Skeletal muscle tissue (tissue), 4 donors: Measurements from ENCODE around the gene PTPRCAP. TPM values are rescaled to one million over a fixed set of nuclear protein-coding genes. Genes with fewer than 3 reads are reported as not detected.
"Not testable (repeated sequence)": the region's sequence is repeated elsewhere in the genome, so short reads cannot be mapped to it uniquely, and the experiment has no call there.

ENCODE experiments used
- H3K27ac ChIP-seq: one replicate; pipeline ENCODE4 v1.7.0; 2013; ENCODE audit warnings: mild to moderate bottlenecking, low read depth, low read length, inconsistent platforms
- H3K27me3 ChIP-seq, 3 donors: one replicate each; pipeline ENCODE4 v1.7.0; 2013; ENCODE audit warnings: low read length in 3 of 3; ENCODE audit not compliant: control insufficient read depth in 3 of 3, insufficient read depth in 3 of 3
- H3K36me3 ChIP-seq, 3 donors: one replicate each; pipeline ENCODE4 v1.7.0; 2013; ENCODE audit warnings: low read length in 3 of 3; ENCODE audit not compliant: control insufficient read depth in 3 of 3, insufficient read depth in 3 of 3
- H3K4me1 ChIP-seq, 3 donors: one replicate each; pipeline ENCODE4 v1.7.0; 2013; ENCODE audit warnings: low read length in 3 of 3, mild to moderate bottlenecking in 3 of 3; ENCODE audit not compliant: control insufficient read depth in 3 of 3, insufficient read depth in 3 of 3
- H3K4me3 ChIP-seq, 3 donors: one replicate each; pipeline ENCODE4 v1.7.0; 2013; ENCODE audit warnings: low read length in 3 of 3
- H3K9ac ChIP-seq, 3 donors: one replicate each; pipeline ENCODE4 v1.7.0; 2013; ENCODE audit warnings: low read length in 3 of 3, mild to moderate bottlenecking in 3 of 3, moderate library complexity in 2 of 3, low read depth in 1 of 3
- H3K9me3 ChIP-seq, 3 donors: one replicate each; pipeline ENCODE4 v1.7.0; 2013; ENCODE audit warnings: low read length in 3 of 3; ENCODE audit not compliant: control insufficient read depth in 3 of 3
- total RNA-seq: library from RNA; depleted of rRNA; stranded (reverse); fragments of >200 nt; gene quantifications from one replicate; pipeline ENCODE4 v1.2.3, GENCODE V29; 2014
- donor health status: Osteomylitis.

Gene PTPRCAP
- total RNA-seq, 1 donor from 2014 or later = not detected

- H3K36me3 ChIP-seq, H3K27me3 ChIP-seq, H3K27ac ChIP-seq, H3K9me3 ChIP-seq: not testable (repeated sequence)
- H3K9ac ChIP-seq = peak overlapping the region in 1 of 3 donors; percentile 43
- peaks cover 19 to 28% (median 21%) of the 10 kb centered on the region in 3 donors for H3K4me1 ChIP-seq
- H3K4me3 ChIP-seq = peak overlapping the region; percentile 69 to 76 (median 73)
Measured at GRCh38 chr11:67465530-67465929, 28.0 kb upstream of the PTPRCAP start.

DNA sequence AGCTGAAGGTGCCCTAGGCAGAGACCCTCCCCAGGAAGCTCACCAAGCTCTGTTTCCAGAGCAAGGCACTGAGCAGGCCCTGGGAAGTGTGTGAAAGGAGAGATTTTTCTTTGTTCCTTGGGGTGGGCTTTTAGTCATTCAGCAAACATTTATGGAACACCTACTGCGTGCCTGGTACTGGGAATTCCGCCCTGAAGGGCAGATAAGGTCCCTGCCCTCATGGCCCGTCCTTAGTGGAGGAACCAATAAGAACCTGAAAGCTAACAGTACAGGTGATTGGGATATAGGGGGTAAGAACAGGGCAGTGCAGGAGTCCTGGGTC is 27.7 kb upstream of the PTPRCAP start:
- H3K4me3 ChIP-seq = peak overlapping the region; percentile 69 to 76 (median 73)
- H3K27me3 ChIP-seq = no peaks in the 10 kb centered on the region
- H3K27ac ChIP-seq = peak overlapping the region; percentile 76
- peak overlapping the region; percentile 43 to 74 (median 62) for H3K9ac ChIP-seq
- no peaks in the 10 kb centered on the region for H3K9me3 ChIP-seq
- peaks cover 19 to 28% (median 21%) of the 10 kb centered on the region in 3 donors for H3K4me1 ChIP-seq
- H3K36me3 ChIP-seq = peaks cover 0 to 2% (median 0%) of the 10 kb centered on the region in 3 donors

- Histone ChIP-seq H3K9ac (peak overlapping the region; percentile 62 to 79 (median 74)), H3K4me1 (peaks cover 19 to 28% (median 21%) of the 10 kb centered on the region in 3 donors), H3K27me3 (no peaks in the 10 kb centered on the region)
Measured at GRCh38 chr11:67464411-67465188, 27.1 kb upstream of the PTPRCAP start.

GRCh38 chr11:67463680-67464410 is 26.4 kb upstream of the PTPRCAP start:
- H3K27me3 ChIP-seq = no peaks in the 10 kb centered on the region
- peaks cover 19 to 28% (median 21%) of the 10 kb centered on the region in 3 donors for H3K4me1 ChIP-seq
- H3K27ac ChIP-seq = peak overlapping the region; percentile 76
- peak overlapping the region; percentile 66 to 69 (median 69) for H3K4me3 ChIP-seq
- peaks cover 0 to 2% (median 0%) of the 10 kb centered on the region in 3 donors for H3K36me3 ChIP-seq
- H3K9me3 ChIP-seq = no peaks in the 10 kb centered on the region
- peak overlapping the region; percentile 45 to 79 (median 74) for H3K9ac ChIP-seq

More at GRCh38 chr11:67464411-67465188, 27.1 kb upstream of the PTPRCAP start:
- peaks cover 0 to 2% (median 0%) of the 10 kb centered on the region in 3 donors for H3K36me3 ChIP-seq
- H3K27ac ChIP-seq = peak overlapping the region; percentile 76
- no peaks in the 10 kb centered on the region for H3K9me3 ChIP-seq
- peak overlapping the region; percentile 69 to 76 (median 73) for H3K4me3 ChIP-seq

DNA sequence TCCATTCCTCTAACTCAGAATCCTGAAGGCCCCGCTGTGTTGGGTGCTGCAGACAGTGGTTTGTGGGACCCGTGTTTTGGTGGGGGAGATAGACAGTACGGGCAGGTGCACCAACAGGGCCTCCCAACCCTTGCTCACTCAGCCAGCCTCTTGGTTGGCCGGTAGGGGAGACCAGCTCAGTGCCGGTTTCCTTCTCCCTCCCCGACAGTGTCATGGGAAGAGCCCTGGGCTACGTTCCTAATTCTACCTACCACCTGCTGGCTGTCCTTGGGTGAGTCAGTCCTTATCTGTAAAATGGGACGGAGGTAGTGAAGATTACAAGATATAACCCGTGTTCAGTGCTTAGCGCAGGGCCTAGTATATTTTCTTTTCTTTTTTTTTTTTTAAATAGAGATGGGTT is 25.7 kb upstream of the PTPRCAP start:
- H3K4me3 ChIP-seq = no peak overlapping the region
- no peaks in the 10 kb centered on the region for H3K27me3 ChIP-seq
- peaks cover 15 to 24% (median 17%) of the 10 kb centered on the region in 3 donors for H3K4me1 ChIP-seq
- H3K27ac ChIP-seq = no peak overlapping the region
- H3K9me3 ChIP-seq = no peaks in the 10 kb centered on the region
- peaks cover 0 to 2% (median 0%) of the 10 kb centered on the region in 3 donors for H3K36me3 ChIP-seq
- H3K9ac ChIP-seq = peak overlapping the region in 1 of 3 donors; percentile 8

DNA sequence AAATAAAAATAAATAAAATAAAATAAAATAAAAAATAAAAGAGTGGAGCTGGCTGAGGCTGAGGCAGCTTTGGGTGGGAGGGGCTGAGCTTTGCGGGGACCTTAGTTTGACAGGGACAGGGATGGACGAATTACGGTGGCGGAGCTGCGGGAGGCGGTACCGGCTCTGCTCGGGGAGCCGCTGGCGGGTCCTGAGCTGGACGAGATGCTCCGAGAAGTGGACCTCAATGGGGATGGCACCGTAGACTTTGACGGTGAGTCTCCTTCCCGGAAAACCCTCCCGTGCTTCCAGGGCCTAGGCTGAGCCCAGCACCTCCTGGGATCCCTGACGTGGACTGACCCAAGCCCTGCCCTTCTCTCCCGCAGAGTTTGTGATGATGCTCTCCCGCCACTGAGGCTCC is 20.8 kb upstream of the PTPRCAP start:
- Histone ChIP-seq H3K4me1 (no peaks in the 10 kb centered on the region), H3K27me3 (peaks cover 0 to 6% (median 0%) of the 10 kb centered on the region in 3 donors), H3K36me3 (no peaks in the 10 kb centered on the region), H3K4me3 (no peak overlapping the region), H3K9me3 (no peaks in the 10 kb centered on the region), H3K9ac (no peak overlapping the region), H3K27ac (no peak overlapping the region)

GRCh38 chr11:67457453-67457852 is 20.0 kb upstream of the PTPRCAP start:
- Histone ChIP-seq H3K36me3 (no peaks in the 10 kb centered on the region), H3K4me1 (peaks cover 0 to 3% (median 3%) of the 10 kb centered on the region in 3 donors), H3K9ac (no peak overlapping the region), H3K27me3 (peaks cover 0 to 6% (median 0%) of the 10 kb centered on the region in 3 donors), H3K4me3 (no peak overlapping the region), H3K9me3 (no peaks in the 10 kb centered on the region), H3K27ac (no peak overlapping the region)

- Histone ChIP-seq H3K36me3 (no peaks in the 10 kb centered on the region), H3K9ac (no peak overlapping the region), H3K4me1 (peaks cover 0 to 8% (median 7%) of the 10 kb centered on the region in 3 donors), H3K4me3 (no peak overlapping the region), H3K9me3 (no peaks in the 10 kb centered on the region), H3K27me3 (peaks cover 0 to 6% (median 0%) of the 10 kb centered on the region in 3 donors), H3K27ac (no peak overlapping the region)
Measured at GRCh38 chr11:67456068-67456705, 18.7 kb upstream of the PTPRCAP start.

DNA sequence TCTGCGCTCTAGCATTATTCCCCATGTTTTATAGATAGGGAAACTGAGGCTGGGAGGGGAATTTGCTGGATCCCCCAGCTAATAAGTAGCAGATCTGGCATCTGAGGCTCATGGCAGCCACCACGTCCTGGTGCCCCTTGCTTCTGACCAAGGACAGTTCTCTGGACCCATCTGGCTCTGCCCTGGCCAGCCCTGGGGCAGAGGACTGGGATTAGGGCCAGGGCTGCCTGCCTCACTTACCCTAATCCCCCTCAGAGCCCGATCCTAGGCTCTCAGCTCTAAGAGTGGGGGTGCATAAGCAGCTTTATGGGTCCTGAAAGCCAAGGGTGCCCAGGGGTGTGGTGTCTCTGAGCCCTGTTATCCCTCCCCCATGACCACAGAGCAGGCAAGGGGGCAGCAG is 17.6 kb upstream of the PTPRCAP start, which contains the start of gene CABP4:
Gene CABP4, plus strand, starts transcription at position 301 of the 400 bp plus-strand sequence. Its CDS starts 70 bp downstream, at position 371.
- H3K9ac ChIP-seq = no peak within 1 kb of the TSS
- no peaks in the 10 kb centered on the region for H3K9me3 ChIP-seq
- H3K36me3 ChIP-seq = no peaks in the 10 kb centered on the region
- no peak within 1 kb of the TSS for H3K27ac ChIP-seq
- peaks cover 0 to 6% (median 0%) of the 10 kb centered on the region in 3 donors for H3K27me3 ChIP-seq
- peaks cover 0 to 8% (median 7%) of the 10 kb centered on the region in 3 donors for H3K4me1 ChIP-seq
- no peak within 1 kb of the TSS for H3K4me3 ChIP-seq
